ENCODE results near the gene AVEN.
"Not testable (repeated sequence)": the region's sequence is repeated elsewhere in the genome, so short reads cannot be mapped to it uniquely, and the experiment has no call there.

Gene AVEN

GRCh38 chr15:34054081-34054707 lies 15.2 kb upstream of the AVEN start:
- TF ChIP-seq CTCF (conservative IDR thresholded peaks at IDR 0.05): no peak
- H3K27ac ChIP-seq: no peak overlapping the region

GRCh38 chr15:34050385-34050784 lies 11.4 kb upstream of the AVEN start:
- H3K27ac ChIP-seq: not testable (repeated sequence)

DNA sequence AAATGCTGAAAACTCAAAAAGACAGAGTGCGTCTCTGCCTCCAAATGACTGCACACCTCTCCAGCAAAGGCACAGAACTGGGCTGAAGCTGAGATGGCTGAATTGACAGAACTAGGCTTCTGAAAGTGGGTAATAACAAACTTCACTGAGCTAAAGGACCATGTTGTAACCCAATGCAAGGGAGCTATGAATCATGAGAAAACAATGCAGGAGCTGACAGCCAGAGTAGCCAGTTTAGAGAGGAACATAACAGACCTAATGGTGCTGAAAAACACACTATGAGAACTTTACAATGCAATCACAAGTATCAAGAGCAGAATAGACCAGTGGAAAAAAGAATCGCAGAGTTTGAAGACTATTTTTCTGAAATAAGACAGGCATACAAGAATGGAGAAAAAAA lies 10.1 kb upstream of the AVEN start:
- no peak for TF ChIP-seq CTCF (conservative IDR thresholded peaks at IDR 0.05)
- H3K27ac ChIP-seq: no peak overlapping the region

DNA sequence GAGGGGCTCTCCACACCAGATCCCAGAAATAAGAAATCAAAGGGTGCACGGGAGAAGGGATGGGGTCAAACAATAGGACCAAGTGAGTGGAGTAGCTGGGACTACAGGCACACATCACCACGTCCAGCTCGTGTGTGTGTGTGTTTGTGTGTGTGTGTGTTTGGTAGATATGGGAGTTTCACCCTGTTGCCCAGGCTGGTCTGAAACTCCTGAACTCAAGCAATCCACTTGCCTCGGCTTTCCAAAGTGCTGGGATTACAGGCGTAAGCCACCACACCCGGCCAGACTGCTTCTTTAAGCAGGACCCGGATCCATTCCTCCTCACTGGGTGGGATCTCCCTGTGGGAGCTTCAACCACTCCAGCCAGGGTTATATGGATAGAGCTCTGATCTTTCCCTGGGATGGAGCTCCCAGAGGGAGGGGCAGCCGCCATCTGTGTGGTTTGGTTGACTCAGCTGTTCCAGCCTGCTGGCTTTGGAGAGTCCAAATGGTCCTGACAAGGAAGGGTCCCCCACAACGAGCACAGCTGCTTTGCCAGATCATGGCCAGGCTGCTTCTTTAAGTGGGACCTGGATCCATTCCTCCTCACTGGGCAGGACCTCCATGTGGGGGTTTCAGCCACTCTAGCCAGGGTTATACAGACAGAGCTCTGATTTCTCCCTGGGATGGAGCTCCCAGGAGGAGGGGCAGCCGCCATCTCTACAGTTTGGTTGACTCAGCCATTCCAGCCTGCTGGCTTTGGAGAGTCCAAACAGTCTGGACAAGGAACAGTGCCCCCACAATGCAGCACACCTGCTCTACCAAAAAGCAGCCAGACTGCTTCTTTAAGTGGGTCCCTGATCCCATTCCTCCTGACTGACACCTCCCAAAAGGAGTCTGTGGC lies 9.1 kb upstream of the AVEN start:
- no peak for TF ChIP-seq CTCF (conservative IDR thresholded peaks at IDR 0.05)
- H3K27ac ChIP-seq: no peak overlapping the region

- no peak overlapping the region for H3K27ac ChIP-seq
- no peak for TF ChIP-seq CTCF (conservative IDR thresholded peaks at IDR 0.05)
Observed at GRCh38 chr15:34046471-34047145, 7.6 kb upstream of the AVEN start.

DNA sequence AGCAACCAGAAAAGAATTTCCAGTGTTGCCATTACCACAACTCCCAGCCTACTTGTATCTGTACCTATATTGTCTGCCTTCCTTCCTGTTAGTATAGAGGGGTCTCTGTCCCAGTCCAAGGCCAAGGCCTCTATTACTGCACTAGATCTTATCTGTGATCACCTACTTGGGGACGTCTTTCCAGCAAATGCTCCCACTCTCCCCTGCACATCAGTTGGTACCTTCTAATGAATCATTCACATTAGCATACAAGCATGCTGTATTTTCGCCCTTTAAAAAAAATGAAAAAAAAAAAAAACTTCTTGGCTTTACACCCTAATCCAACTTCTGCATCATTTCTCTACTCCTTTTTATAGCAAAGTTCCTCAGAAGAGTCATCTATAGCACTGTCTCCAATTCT lies 4.8 kb upstream of the AVEN start:
- no peak overlapping the region for H3K27ac ChIP-seq
- no peak for TF ChIP-seq CTCF (conservative IDR thresholded peaks at IDR 0.05)

DNA sequence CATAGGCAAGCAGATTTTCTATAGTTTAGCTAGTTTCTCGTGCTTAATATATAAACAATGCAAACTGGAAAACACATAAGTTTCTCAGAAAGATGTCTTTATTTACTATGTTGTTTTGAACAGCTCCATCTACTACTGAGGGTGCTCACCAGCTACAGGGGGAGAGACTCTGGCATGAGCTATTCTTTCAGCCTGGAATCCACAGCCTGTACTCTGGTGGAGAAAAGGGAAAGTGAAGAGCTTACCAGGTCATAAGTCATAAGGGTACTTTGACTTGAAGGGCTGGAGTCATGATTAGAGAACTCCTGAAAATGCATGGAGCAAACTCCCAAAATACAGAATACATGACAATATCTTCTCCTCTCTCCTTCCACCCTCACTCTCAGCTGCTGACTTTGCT lies 4.4 kb upstream of the AVEN start:
- H3K27ac ChIP-seq: no peak overlapping the region
- TF ChIP-seq CTCF (conservative IDR thresholded peaks at IDR 0.05): no peak
